OCI-LY7 (cell line): Measurements from ENCODE around the gene CLEC4D. TPM values are rescaled to one million over a fixed set of nuclear protein-coding genes. Genes with fewer than 3 reads are reported as not detected.

Source experiments
- BruUV-seq: library from RNA; stranded (reverse); fragments of 400-500 nt; replicated peaks from 2 replicates; lab custom pipeline; 2021; lab: Mats Ljungman, UMichigan
- CTCF ChIA-PET: fragments of 300-600 bp; sonication (Branson Sonifier 250); formaldehyde crosslinking; loops from one replicate; lab custom pipeline; 2022; ENCODE audit warnings: antibody characterized with exemption; ENCODE audit not compliant: unreplicated experiment; lab: Charles Lee
- POLR2A ChIA-PET: fragments of 300-600 bp; sonication (Branson Sonifier 250); formaldehyde crosslinking; loops from one replicate; lab custom pipeline; 2022; ENCODE audit warnings: antibody characterized with exemption; lab: Charles Lee
- DNase-seq: peaks from one replicate; pipeline ENCODE4 v3.0.0-alpha.2; 2015; ENCODE audit warnings: low spot score
- H2AFZ ChIP-seq: fragments of 200-600 bp; sonication (generic), shearing (Covaris generic); 2 replicates; pipeline ENCODE4 v1.6.1; 2014; ENCODE audit warnings: mild to moderate bottlenecking, antibody characterized with exemption, low read length, moderate library complexity
- H3K27ac ChIP-seq: fragments of 200-600 bp; sonication (generic); 2 replicates; pipeline ENCODE4 v1.5.1; 2014; ENCODE audit warnings: mixed run types, low read depth, mild to moderate bottlenecking, moderate library complexity, low read length, inconsistent platforms; ENCODE audit not compliant: poor library complexity, severe bottlenecking
- H3K36me3 ChIP-seq: fragments of 200-600 bp; sonication (generic); 2 replicates; pipeline ENCODE4 v1.6.1; 2014; ENCODE audit warnings: mild to moderate bottlenecking, antibody characterized with exemption, low read length, moderate library complexity, mixed read lengths; ENCODE audit not compliant: insufficient read depth
- H3K4me1 ChIP-seq: fragments of 200-600 bp; sonication (generic); 2 replicates; pipeline ENCODE4 v1.5.1; 2014; ENCODE audit warnings: mild to moderate bottlenecking, low read length; ENCODE audit not compliant: insufficient read depth, poor library complexity, severe bottlenecking
- H3K4me2 ChIP-seq: fragments of 200-600 bp; sonication (generic); 2 replicates; pipeline ENCODE4 v1.6.1; 2014; ENCODE audit warnings: mild to moderate bottlenecking, low read length
- H3K4me3 ChIP-seq: fragments of 200-600 bp; sonication (generic); 2 replicates; pipeline ENCODE4 v1.5.1; 2014; ENCODE audit warnings: mild to moderate bottlenecking, low read depth, low read length; ENCODE audit not compliant: poor library complexity, severe bottlenecking
- H3K79me2 ChIP-seq: fragments of 200-600 bp; sonication (generic); 2 replicates; pipeline ENCODE4 v1.6.1; 2016; ENCODE audit warnings: low read depth, mild to moderate bottlenecking, low read length, moderate library complexity, mixed read lengths; ENCODE audit not compliant: insufficient read depth
- H3K9me2 ChIP-seq: fragments of 200-600 bp; sonication (generic); 2 replicates; pipeline ENCODE4 v1.6.1; 2016; ENCODE audit warnings: mild to moderate bottlenecking, low read length, mixed read lengths; ENCODE audit not compliant: insufficient read depth
- H3K9me3 ChIP-seq: fragments of 200-600 bp; sonication (generic); 2 replicates; pipeline ENCODE4 v1.6.1; 2014; ENCODE audit warnings: mild to moderate bottlenecking, mixed run types, low read length, mixed read lengths
- H4K20me1 ChIP-seq: fragments of 200-600 bp; sonication (generic); 2 replicates; pipeline ENCODE4 v1.6.1; 2014; ENCODE audit warnings: mild to moderate bottlenecking, antibody characterized with exemption, low read length, moderate library complexity, mixed read lengths; ENCODE audit not compliant: insufficient read depth
- EZH2phosphoT487 ChIP-seq: fragments of 200-600 bp; sonication (generic); IDR thresholded peaks from 2 replicates; pipeline ENCODE4 v1.6.1; 2018; ENCODE audit warnings: low read depth, borderline replicate concordance, mild to moderate bottlenecking, mixed run types, antibody characterized with exemption, low read length, moderate library complexity, mixed read lengths
- intact Hi-C: fragments of 100-400 bp; cut with micrococcal nuclease; formaldehyde crosslinking; loops from one replicate; pipeline ENCODE4 v1.10.0; 2022; ENCODE audit not compliant: unreplicated experiment
- small RNA-seq: library from RNA; depleted of rRNA; stranded (forward); fragments of <200 nt; gene quantifications from one replicate; pipeline ENCODE3, GENCODE V24; 2014
- total RNA-seq, 2 experiments: library from RNA; depleted of rRNA in 1 of 2; stranded (reverse); fragments of >200 nt in 1 of 2; shearing (Covaris generic) in 1 of 2; gene quantifications; 2 replicates each; pipeline ENCODE4 v1.2.3, GENCODE V29; 2014 to 2022
- TF ChIP-seq, protein P1 (sequence below): fragments of 200-600 bp; sonication (generic); conservative IDR thresholded peaks from 2 replicates; pipeline ENCODE4 v1.5.1; 2014; ENCODE audit warnings: mild to moderate bottlenecking, antibody characterized with exemption, low read length, moderate library complexity, mixed read lengths

CLEC4D gene
- total RNA-seq, 2 experiments from 2014 or later: not detected

DNA sequence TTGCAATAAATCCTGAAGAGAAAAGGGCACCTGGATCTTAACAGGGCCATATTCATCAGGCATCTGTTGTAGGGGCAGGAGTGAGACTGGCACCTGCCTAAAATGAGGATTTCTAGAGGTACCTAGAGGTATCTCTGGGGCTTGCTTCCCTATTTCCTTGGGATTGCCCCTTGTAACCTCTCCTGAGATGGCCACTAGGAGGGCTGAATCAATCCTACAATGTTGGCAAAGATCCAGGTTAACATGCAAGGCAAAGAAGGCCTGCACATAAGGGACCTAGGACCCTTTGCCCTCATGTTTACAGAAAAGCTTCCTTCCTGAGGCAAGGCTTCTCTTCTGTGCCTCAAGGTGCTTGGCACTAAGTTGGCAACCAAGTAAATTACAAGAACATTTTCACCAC is 53.2 kb downstream of the CLEC4D start:
- no TSS peak for BruUV-seq
- CTCF ChIA-PET: no interaction called here
- Histone ChIP-seq H3K36me3 (no peaks in the 10 kb centered on the region; the same call in 1 of the 2 replicates), H3K79me2 (no peaks in the 10 kb centered on the region), H3K4me2 (no peak overlapping the region), H3K27ac (no peak overlapping the region), H3K4me1 (no peaks in the 10 kb centered on the region), H2AFZ (no peak overlapping the region), H4K20me1 (no peaks in the 10 kb centered on the region), H3K9me2 (no peaks in the 10 kb centered on the region), H3K9me3 (peaks cover 38% of the 10 kb centered on the region), H3K4me3 (no peak overlapping the region)
- POLR2A ChIA-PET: interaction anchor here (0.7 kb wide), 1 partner anchor 188 kb away, joined by 3 read pairs; no protein-coding TSS in a partner anchor
- no peak for DNase-seq
- intact Hi-C loops: no loop called here
- no peak for TF ChIP-seq EZH2phosphoT487
- TF ChIP-seq, protein P1, sequence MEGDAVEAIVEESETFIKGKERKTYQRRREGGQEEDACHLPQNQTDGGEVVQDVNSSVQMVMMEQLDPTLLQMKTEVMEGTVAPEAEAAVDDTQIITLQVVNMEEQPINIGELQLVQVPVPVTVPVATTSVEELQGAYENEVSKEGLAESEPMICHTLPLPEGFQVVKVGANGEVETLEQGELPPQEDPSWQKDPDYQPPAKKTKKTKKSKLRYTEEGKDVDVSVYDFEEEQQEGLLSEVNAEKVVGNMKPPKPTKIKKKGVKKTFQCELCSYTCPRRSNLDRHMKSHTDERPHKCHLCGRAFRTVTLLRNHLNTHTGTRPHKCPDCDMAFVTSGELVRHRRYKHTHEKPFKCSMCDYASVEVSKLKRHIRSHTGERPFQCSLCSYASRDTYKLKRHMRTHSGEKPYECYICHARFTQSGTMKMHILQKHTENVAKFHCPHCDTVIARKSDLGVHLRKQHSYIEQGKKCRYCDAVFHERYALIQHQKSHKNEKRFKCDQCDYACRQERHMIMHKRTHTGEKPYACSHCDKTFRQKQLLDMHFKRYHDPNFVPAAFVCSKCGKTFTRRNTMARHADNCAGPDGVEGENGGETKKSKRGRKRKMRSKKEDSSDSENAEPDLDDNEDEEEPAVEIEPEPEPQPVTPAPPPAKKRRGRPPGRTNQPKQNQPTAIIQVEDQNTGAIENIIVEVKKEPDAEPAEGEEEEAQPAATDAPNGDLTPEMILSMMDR: no peak

Small RNA genes within 50 kb of the gene (small RNA-seq; reads per million reads assigned to genes)
- gene RNU6-275P: not detected

Other genes with a start within 250 kb of the CLEC4D start
- gene CLEC6A, start 57.5 kb upstream of the CLEC4D start, total RNA-seq (2014; rRNA removed; shearing (Covaris generic)): not detected in 2 replicates
- gene CLEC6A, start 57.5 kb upstream of the CLEC4D start, total RNA-seq (2022): not detected in 2 replicates
- gene CLEC4E, start 27.4 kb downstream of the CLEC4D start, total RNA-seq (2014; rRNA removed; shearing (Covaris generic)): not detected in 2 replicates
- not detected in 2 replicates for gene CLEC4E, start 27.4 kb downstream of the CLEC4D start, total RNA-seq (2022)
- 30.0 and 32.4 TPM in 2 replicates for gene AICDA, start 99.4 kb downstream of the CLEC4D start, total RNA-seq (2014; rRNA removed; shearing (Covaris generic))
- 38.5 and 55.9 TPM in 2 replicates for gene AICDA, start 99.4 kb downstream of the CLEC4D start, total RNA-seq (2022)
- gene MFAP5, start 149.3 kb downstream of the CLEC4D start, total RNA-seq (2014; rRNA removed; shearing (Covaris generic)): not detected in 2 replicates
- not detected in 2 replicates for gene MFAP5, start 149.3 kb downstream of the CLEC4D start, total RNA-seq (2022)
- 109 and 117 TPM in 2 replicates for gene RIMKLB, start 184.5 kb downstream of the CLEC4D start, total RNA-seq (2014; rRNA removed; shearing (Covaris generic))
- gene RIMKLB, start 184.5 kb downstream of the CLEC4D start, total RNA-seq (2022): 84.6 and 122 TPM in 2 replicates